GM04503 (cell line): Measurements from ENCODE around the gene TMPRSS6.

Source experiments
- DNase-seq: peaks from one replicate; pipeline ENCODE4 v3.0.0-alpha.2; 2012; ENCODE audit warnings: low read depth

The TMPRSS6 gene

GRCh38 chr22:37028692-37029674 lies 80.5 kb downstream of the TMPRSS6 start:
- DNase-seq: no peak

- DNase-seq: no peak
Observed at GRCh38 chr22:37027556-37027955, 82.0 kb downstream of the TMPRSS6 start.

GRCh38 chr22:37026325-37026724 lies 83.2 kb downstream of the TMPRSS6 start:
- DNase-seq: no peak

GRCh38 chr22:37025500-37026070 lies 83.9 kb downstream of the TMPRSS6 start:
- DNase-seq: no peak

GRCh38 chr22:37024339-37025157 lies 85.0 kb downstream of the TMPRSS6 start:
- DNase-seq: no peak

- no peak for DNase-seq
Observed at GRCh38 chr22:37023743-37024338, 85.7 kb downstream of the TMPRSS6 start.

- DNase-seq: no peak
Observed at GRCh38 chr22:37022483-37023337, 86.8 kb downstream of the TMPRSS6 start.

GRCh38 chr22:37021710-37022482 lies 87.6 kb downstream of the TMPRSS6 start:
- DNase-seq: no peak

GRCh38 chr22:37021041-37021440 lies 88.5 kb downstream of the TMPRSS6 start:
- DNase-seq: no peak

GRCh38 chr22:37020192-37020479 lies 89.4 kb downstream of the TMPRSS6 start:
- no peak for DNase-seq

GRCh38 chr22:37019309-37020191 lies 90.0 kb downstream of the TMPRSS6 start, which contains the start of the genes MPST and TST:
MPST (plus strand) TSS chr22:37019742; CDS start chr22:37019837, 95 bp downstream.
TST (minus strand) TSS chr22:37019447; CDS start chr22:37018732, 715 bp downstream.
- no peak for DNase-seq

- DNase-seq: no peak
Observed at GRCh38 chr22:37018815-37019308, 90.7 kb downstream of the TMPRSS6 start.

- DNase-seq: no peak
Observed at GRCh38 chr22:37018086-37018814, 91.3 kb downstream of the TMPRSS6 start.

GRCh38 chr22:37017356-37017755 lies 92.2 kb downstream of the TMPRSS6 start:
- no peak for DNase-seq

GRCh38 chr22:37016134-37016910 lies 93.2 kb downstream of the TMPRSS6 start:
- DNase-seq: no peak

GRCh38 chr22:37015587-37015878 lies 94.0 kb downstream of the TMPRSS6 start:
- DNase-seq: no peak
